Activated CD4-positive, alpha-beta T cell treated with anti-CD3 and anti-CD28 coated beads, Interleukin-2, amount 10 ng/mL, durations not matched to agents 24 days and 14 days (primary cell): ENCODE measurements around the gene TMEM51. TPM values are rescaled to one million over a fixed set of nuclear protein-coding genes. Genes with fewer than 3 reads are reported as not detected.

Source experiments
- DNase-seq: peaks from one replicate; pipeline ENCODE4 v3.0.0; 2022
- H3K27ac Mint-ChIP-seq: one replicate; pipeline ENCODE4 v1.8.0; 2022; ENCODE audit warnings: mild to moderate bottlenecking, mixed read lengths
- H3K27me3 Mint-ChIP-seq: one replicate; pipeline ENCODE4 v1.8.0; 2022; ENCODE audit warnings: mixed read lengths
- H3K36me3 Mint-ChIP-seq: one replicate; pipeline ENCODE4 v1.8.0; 2022; ENCODE audit warnings: low read depth, mild to moderate bottlenecking, mixed read lengths
- H3K4me1 Mint-ChIP-seq: one replicate; pipeline ENCODE4 v1.8.0; 2021; ENCODE audit warnings: mixed read lengths
- H3K4me3 Mint-ChIP-seq: one replicate; pipeline ENCODE4 v1.8.0; 2022; ENCODE audit warnings: mild to moderate bottlenecking, moderate library complexity, mixed read lengths
- H3K9me3 Mint-ChIP-seq: one replicate; pipeline ENCODE4 v1.8.0; 2021; ENCODE audit warnings: mixed read lengths
- intact Hi-C: fragments of 100-400 bp; cut with micrococcal nuclease; formaldehyde crosslinking; loops from one replicate; pipeline ENCODE4 v1.15.1; 2023
- total RNA-seq: library from RNA; stranded (reverse); gene quantifications from 2 replicates; pipeline ENCODE4 v1.2.3, GENCODE V29; 2022

The TMEM51 gene
- total RNA-seq, 1 donor from 2014 or later: 0.14 TPM

DNA sequence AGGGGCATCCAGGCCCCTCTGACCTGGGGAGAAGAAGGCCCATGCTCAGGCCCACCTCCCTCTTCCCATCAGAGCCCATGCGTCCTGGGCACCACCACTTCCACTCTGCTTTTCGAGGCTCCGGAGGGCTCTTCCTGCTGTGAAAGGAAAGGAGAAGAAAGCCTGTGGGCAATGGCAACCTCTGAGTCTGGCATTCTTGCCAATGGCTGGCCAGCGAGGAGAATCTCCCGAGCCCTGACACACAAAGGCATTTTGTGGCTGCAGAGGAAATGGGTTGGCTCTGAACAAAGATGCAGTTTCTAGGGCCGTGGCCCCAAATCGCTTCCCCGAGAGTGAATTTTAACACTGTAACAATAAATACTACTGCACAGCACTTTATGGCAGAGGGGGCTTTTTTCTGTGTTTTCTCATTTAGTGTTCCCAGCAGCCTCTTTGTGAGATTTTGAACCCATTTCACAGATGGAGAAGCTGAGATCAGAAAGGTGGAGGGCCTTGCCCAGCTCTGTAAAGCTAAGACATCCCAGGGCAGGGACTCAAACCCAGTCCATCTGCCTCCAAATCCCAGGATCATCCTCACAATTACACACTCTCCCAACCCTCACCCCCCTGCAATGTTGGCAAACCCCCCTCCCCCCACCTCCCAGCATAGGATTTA, 35.7 kb upstream of the TMEM51 start:
- H3K27ac Mint-ChIP-seq: no peak overlapping the region
- no peak overlapping the region for H3K4me3 Mint-ChIP-seq
- DNase-seq: no peak
- intact Hi-C loops: no loop called here
- no peaks in the 10 kb centered on the region for H3K4me1 Mint-ChIP-seq
- H3K36me3 Mint-ChIP-seq: no peaks in the 10 kb centered on the region
- no peaks in the 10 kb centered on the region for H3K9me3 Mint-ChIP-seq
- peaks cover 2% of the 10 kb centered on the region for H3K27me3 Mint-ChIP-seq

DNA sequence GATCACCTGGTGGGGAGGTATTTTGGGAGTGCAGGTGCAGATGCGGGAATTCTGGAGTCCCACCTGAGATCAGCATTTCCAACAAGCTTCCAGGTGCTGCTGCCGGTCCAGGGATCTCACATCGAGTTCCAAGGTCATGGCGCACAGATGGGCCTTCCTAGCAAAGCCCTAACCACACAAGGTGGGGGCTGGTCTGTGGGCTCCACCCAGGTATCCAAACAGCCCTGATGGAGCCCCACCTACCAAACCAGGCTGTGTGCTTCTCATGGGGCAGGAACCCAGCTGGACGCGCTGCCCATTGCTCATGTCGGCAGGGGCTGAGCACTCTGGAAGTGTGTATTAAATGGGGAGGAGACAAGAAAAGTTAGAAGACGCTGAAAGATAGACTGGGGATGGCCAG, 35.0 kb upstream of the TMEM51 start:
- H3K9me3 Mint-ChIP-seq: no peaks in the 10 kb centered on the region
- H3K36me3 Mint-ChIP-seq: no peaks in the 10 kb centered on the region
- peaks cover 2% of the 10 kb centered on the region for H3K27me3 Mint-ChIP-seq
- H3K27ac Mint-ChIP-seq: no peak overlapping the region
- intact Hi-C loops: no loop called here
- no peaks in the 10 kb centered on the region for H3K4me1 Mint-ChIP-seq
- no peak for DNase-seq
- H3K4me3 Mint-ChIP-seq: no peak overlapping the region

DNA sequence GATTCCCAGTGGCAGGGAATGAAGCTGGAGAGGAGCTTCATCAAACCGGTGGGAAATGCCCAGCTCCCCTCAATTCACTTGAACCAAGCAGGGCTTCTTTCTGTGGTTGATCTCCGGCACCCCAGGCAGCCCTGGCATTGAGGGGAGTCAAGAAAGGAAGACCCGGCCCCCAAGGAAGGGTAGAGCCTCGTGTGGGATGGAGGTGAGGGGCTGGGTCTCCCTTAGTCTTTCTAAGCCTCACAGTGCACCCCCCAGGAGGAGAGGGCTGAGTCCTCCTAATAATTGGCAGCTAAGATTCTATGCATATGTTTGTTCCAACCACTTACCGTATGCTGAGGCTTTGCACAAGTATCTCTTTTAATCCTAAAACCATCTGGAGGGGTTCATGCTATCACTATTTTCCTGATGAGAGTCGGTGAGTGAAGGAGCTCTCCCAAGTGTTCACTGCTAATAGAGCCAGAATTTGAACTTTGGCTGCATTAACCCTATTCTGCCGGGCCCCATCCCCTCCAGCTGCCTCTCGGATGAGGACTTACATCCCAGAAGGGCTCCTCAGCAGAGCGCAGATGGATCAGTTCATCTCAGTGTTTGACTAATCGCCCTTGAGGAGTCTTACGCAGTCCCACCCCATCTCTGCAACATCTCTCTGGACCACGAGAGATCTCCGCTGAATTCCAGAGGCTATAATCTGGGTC, 33.1 kb upstream of the TMEM51 start:
- H3K27me3 Mint-ChIP-seq: peaks cover 2% of the 10 kb centered on the region
- intact Hi-C loops: loop anchor here (10.0 kb wide), 1 partner anchor 314 kb away; the partner anchor contains the start of gene CTRC
- no peak for DNase-seq
- H3K9me3 Mint-ChIP-seq: no peaks in the 10 kb centered on the region
- H3K4me3 Mint-ChIP-seq: no peak overlapping the region
- H3K36me3 Mint-ChIP-seq: no peaks in the 10 kb centered on the region
- H3K27ac Mint-ChIP-seq: no peak overlapping the region
- H3K4me1 Mint-ChIP-seq: no peaks in the 10 kb centered on the region

DNA sequence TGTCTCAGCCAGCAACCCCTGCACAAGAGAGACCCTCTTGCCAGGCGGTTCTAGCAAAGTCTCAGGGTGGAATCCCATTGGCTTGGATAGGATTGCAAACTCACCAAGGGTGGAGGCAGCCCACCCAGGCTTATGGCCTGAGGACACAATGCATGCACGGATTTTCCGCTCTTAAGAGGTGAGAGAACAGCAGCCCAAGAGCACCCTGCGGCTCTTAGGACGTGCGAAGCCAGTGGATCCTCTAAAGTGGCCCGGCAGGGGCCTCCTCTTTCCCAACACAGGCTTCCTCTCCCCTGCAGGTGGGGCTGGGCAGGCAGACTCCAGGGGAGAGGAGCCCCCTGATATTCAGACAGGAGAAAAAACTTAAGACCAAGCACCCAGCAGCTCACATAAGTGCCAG, 31.2 kb upstream of the TMEM51 start:
- no peak overlapping the region for H3K27ac Mint-ChIP-seq
- peaks cover 2% of the 10 kb centered on the region for H3K27me3 Mint-ChIP-seq
- no peak for DNase-seq
- no peaks in the 10 kb centered on the region for H3K9me3 Mint-ChIP-seq
- H3K4me1 Mint-ChIP-seq: no peaks in the 10 kb centered on the region
- intact Hi-C loops: loop anchor here (10.0 kb wide), 1 partner anchor 312 kb away; the partner anchor contains the start of gene CTRC
- H3K36me3 Mint-ChIP-seq: no peaks in the 10 kb centered on the region
- no peak overlapping the region for H3K4me3 Mint-ChIP-seq

DNA sequence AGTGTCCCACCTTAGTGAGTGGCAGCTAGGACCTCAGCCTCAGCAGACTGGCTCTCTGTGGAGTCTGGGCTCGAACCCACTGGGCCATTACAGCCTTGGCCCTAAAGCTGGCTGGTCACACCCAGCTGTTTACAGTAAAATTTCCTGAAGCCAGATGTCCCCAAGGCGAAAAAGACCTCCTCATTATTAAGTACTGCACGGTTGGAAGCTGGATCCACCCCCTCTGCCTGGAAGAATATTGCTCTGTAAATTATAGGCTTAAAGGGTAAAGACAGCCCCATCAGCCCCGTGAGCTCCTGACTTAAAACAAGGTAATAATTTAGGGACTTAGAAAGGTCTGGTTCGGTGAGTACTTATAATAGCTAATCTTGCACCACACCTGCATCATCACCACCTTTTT, 30.3 kb upstream of the TMEM51 start:
- no peaks in the 10 kb centered on the region for H3K36me3 Mint-ChIP-seq
- H3K4me1 Mint-ChIP-seq: no peaks in the 10 kb centered on the region
- no peaks in the 10 kb centered on the region for H3K9me3 Mint-ChIP-seq
- H3K4me3 Mint-ChIP-seq: no peak overlapping the region
- DNase-seq: no peak
- intact Hi-C loops: loop anchor here (10.0 kb wide), 1 partner anchor 312 kb away; the partner anchor contains the start of gene CTRC
- peaks cover 4% of the 10 kb centered on the region for H3K27me3 Mint-ChIP-seq
- H3K27ac Mint-ChIP-seq: no peak overlapping the region

DNA sequence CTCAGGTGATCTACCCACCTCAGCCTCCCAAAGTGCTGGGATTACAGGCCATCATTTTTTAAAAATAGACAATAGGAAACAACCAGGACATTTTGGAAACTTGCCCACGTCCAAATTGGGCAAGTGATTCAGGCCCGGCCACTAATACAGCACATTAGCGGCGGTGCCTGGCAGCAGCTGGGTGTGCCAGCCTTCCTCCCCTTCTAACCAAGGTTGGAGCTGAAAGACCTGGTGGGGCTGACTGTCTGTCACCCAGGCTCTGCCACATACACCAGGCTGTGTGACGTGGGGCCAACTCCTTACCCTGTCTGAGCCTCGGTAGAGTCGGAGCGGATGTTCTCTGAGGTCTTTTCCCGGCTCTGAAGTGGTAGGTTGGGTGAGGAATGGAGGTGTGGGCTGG, 29.6 kb upstream of the TMEM51 start:
- no peaks in the 10 kb centered on the region for H3K9me3 Mint-ChIP-seq
- no peak for DNase-seq
- H3K27me3 Mint-ChIP-seq: peaks cover 4% of the 10 kb centered on the region
- H3K36me3 Mint-ChIP-seq: no peaks in the 10 kb centered on the region
- H3K4me3 Mint-ChIP-seq: no peak overlapping the region
- intact Hi-C loops: loop anchor here (10.0 kb wide), 1 partner anchor 311 kb away; the partner anchor contains the start of gene CTRC
- no peaks in the 10 kb centered on the region for H3K4me1 Mint-ChIP-seq
- H3K27ac Mint-ChIP-seq: no peak overlapping the region

DNA sequence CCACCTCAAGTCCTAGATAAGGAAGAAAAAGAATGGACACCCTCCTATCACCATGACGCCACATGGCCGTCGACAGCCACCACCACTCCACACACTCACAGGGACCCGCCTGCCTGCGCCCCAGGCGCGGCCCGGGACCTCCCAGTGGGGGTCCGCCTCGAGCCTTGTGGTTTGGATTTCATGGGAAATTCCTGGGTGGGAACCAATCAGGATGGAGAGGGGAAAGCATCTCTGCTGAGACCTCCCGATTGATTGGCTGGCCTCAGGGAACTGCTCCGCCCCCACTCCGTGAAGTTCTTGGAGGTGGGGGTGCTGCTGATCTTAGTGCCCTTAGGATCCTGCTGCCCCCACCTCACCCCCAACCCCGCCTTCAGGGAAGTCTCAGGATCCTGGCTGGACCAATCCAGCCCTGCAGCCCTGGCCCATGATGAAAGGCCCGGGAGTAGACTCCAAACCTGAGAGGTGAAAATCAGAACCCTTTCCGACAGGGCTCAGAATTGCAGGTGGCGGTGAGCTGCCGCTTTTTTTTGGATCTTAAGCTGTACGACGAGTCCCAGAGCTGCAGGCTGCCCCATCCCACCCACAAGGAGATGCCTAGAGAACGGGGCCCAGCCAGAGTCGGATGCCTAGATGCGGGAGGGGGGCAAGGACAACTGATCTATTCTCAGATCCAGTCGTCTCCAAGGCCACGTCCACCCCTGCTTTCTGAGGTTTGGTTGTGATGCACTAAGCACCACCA, 29.0 kb upstream of the TMEM51 start:
- H3K36me3 Mint-ChIP-seq: no peaks in the 10 kb centered on the region
- no peaks in the 10 kb centered on the region for H3K4me1 Mint-ChIP-seq
- H3K4me3 Mint-ChIP-seq: no peak overlapping the region
- no peak for DNase-seq
- no peak overlapping the region for H3K27ac Mint-ChIP-seq
- H3K27me3 Mint-ChIP-seq: peaks cover 4% of the 10 kb centered on the region
- H3K9me3 Mint-ChIP-seq: no peaks in the 10 kb centered on the region
- intact Hi-C loops: loop anchor here (10.0 kb wide), 1 partner anchor 310 kb away; the partner anchor contains the start of gene CTRC

DNA sequence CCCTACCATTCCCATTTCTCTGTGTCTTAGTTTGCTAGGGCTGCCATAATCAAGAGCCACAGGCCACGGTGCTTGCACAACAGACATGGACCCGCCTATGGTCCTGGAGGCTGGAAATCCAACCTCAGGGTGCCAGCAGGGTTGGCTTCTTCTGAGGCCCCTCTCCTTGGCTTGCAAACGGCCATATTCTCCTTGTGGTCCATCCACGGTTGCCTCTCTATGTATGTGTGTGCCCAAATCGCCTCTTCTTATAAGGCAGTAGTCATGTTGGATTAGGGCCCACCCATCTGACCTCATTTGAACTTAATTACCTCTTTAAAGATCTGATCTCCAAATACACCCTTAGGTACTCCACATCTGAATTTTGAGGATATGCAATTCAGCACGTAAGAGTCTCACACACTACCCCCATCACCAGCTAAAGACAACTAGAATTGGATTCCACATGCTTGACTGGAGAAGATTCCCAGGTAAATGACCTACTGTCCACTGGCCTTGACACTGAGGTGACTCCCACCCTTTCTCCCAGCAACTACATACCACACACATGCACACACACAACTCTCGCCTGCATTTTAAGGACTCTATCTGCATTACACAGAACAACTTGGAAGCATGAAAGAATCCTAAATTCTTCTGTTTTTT, 28.3 kb upstream of the TMEM51 start:
- no peak overlapping the region for H3K4me3 Mint-ChIP-seq
- intact Hi-C loops: loop anchor here (10.0 kb wide), 1 partner anchor 310 kb away; the partner anchor contains the start of gene CTRC
- no peaks in the 10 kb centered on the region for H3K9me3 Mint-ChIP-seq
- H3K27ac Mint-ChIP-seq: no peak overlapping the region
- H3K36me3 Mint-ChIP-seq: no peaks in the 10 kb centered on the region
- no peak for DNase-seq
- H3K4me1 Mint-ChIP-seq: no peaks in the 10 kb centered on the region
- peaks cover 8% of the 10 kb centered on the region for H3K27me3 Mint-ChIP-seq

DNA sequence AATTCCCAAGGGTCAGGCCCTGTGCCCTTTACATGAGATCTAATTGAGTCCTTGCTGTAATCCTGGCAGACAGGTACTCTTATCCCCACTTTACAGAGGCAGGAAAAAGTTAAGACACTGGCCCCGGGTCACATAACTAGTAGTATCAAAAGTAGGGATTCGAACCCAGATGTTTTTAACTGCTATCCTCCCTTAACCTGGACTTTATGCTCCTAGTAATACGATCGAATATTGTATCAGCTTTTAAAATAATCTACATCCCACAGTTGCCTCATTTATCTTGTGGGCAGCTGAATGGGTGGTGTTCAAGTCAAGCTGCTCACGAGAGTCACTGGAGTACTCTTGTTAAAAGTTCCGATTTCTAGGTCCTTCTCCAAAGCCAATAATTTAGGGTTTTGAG, 25.5 kb upstream of the TMEM51 start:
- intact Hi-C loops: loop anchor here (1.0 to 10.0 kb wide), 3 partner anchors 144 to 307 kb away; partner anchors contain the start of gene CTRC
- no peaks in the 10 kb centered on the region for H3K36me3 Mint-ChIP-seq
- H3K27ac Mint-ChIP-seq: no peak overlapping the region
- no peaks in the 10 kb centered on the region for H3K4me1 Mint-ChIP-seq
- peaks cover 23% of the 10 kb centered on the region for H3K27me3 Mint-ChIP-seq
- no peaks in the 10 kb centered on the region for H3K9me3 Mint-ChIP-seq
- DNase-seq: no peak
- H3K4me3 Mint-ChIP-seq: no peak overlapping the region

DNA sequence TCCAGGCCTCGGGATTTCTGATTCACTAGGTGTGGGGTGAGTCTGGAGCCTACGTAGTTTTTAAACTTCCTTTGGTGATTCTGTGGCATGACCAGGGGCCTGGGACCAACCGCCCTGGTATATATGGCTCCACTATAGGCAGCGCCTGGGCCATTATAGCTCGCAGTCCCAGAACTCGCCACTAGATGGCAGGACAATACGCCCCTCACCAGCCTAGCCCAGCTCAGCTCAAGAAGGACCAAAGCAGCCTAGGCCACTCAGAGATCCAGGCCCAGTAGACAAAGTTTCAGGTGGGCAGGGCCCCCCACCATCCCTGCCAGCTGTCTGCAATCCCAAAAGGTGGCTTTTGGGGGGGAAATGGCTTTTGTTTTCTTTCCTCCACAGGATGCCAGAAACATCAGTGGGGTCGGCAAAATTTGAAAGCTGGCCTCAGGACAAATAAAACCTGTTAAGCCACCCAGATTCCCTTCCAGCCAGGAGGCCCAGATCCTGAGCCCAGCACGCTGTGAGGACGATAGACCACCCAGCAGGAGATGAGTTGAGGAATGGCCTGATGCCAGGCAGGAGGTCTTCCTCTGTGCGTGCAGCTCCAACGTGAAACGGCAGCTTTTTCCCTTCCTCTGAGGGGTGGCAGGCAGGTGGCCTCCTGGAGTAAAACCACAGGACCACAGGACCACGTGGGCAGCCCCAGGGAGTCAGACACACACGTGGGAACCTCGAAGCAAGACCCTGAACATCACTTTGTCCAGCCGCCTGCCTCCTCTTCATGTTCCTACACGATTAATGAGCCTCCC, 24.8 kb upstream of the TMEM51 start:
- no peak overlapping the region for H3K27ac Mint-ChIP-seq
- H3K36me3 Mint-ChIP-seq: no peaks in the 10 kb centered on the region
- no peaks in the 10 kb centered on the region for H3K9me3 Mint-ChIP-seq
- intact Hi-C loops: loop anchor here (1.0 to 10.0 kb wide), 3 partner anchors 144 to 306 kb away; partner anchors contain the start of gene CTRC
- H3K4me3 Mint-ChIP-seq: no peak overlapping the region
- peaks cover 26% of the 10 kb centered on the region for H3K27me3 Mint-ChIP-seq
- DNase-seq: peak; percentile 92
- no peaks in the 10 kb centered on the region for H3K4me1 Mint-ChIP-seq

DNA sequence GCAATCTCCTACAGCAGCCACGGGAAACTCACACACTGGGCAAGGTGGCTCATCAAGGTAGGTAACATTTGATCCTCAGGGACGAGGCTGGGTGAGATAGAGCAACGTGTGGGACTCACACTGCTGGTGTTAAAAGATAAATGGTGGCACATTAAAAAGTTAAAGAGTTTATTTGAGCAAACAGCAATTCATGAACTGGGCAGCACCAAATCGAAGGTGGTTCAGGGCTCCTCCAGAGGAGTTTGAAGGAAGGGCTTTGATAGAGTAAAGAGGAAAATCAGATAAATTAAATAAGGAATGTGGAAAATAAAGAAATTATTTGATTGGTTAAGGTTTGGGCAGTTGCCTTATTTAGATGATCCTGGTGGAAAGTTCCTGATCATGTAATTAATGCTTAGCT, 23.6 kb upstream of the TMEM51 start:
- Mint-ChIP-seq H3K36me3 (no peaks in the 10 kb centered on the region), H3K4me3 (no peak overlapping the region), H3K9me3 (no peaks in the 10 kb centered on the region), H3K4me1 (no peaks in the 10 kb centered on the region), H3K27ac (no peak overlapping the region), H3K27me3 (peaks cover 36% of the 10 kb centered on the region)
- intact Hi-C loops: loop anchor here (10.0 kb wide), 1 partner anchor 305 kb away; the partner anchor contains the start of gene CTRC
- no peak for DNase-seq

DNA sequence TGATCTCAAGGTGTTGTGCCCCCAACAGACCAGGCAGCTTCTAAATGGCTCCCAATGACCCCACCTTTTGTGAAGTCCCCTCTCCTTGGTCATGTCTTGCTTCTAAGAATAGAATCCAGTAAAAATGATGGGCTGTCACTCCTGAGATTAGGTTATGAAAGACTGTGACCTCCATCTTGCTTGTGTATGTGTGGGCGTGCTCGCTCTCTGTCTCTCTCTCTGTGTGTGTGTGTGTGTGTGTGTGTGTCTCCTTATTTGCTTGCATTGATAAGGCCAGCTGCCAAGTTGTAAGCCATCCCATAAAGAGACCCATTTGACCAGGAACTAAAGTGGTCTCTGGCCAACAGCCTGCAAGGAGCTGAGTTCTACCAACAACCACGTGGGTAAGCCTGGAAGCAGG, 22.9 kb upstream of the TMEM51 start:
- Mint-ChIP-seq H3K4me1 (no peaks in the 10 kb centered on the region), H3K9me3 (no peaks in the 10 kb centered on the region), H3K36me3 (no peaks in the 10 kb centered on the region), H3K4me3 (no peak overlapping the region), H3K27ac (no peak overlapping the region), H3K27me3 (peaks cover 36% of the 10 kb centered on the region)
- intact Hi-C loops: no loop called here
- no peak for DNase-seq

DNA sequence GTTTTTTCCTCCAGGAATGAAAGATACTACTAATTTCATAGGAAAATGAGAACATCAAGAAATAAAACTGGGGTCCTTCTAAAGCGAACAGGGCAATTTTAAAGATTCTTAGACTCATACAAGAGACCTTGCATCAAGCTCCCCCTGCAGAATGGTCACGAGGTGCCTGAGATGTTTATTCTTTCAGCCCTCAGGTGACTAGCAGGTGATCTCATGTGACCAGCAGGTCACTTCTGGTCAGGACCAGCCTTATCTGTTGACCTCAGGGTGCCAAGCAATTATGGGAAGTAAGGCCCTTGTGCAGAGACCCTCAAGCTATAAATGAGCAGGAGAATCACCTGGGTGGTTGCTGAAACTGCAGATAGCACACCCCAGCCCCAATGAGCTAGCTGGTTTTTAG, 20.6 kb upstream of the TMEM51 start:
- DNase-seq: no peak
- no peak overlapping the region for H3K27ac Mint-ChIP-seq

More for the DNA sequence above, 20.6 kb upstream of the TMEM51 start:
- intact Hi-C loops: no loop called here
- no peaks in the 10 kb centered on the region for H3K9me3 Mint-ChIP-seq
- H3K4me1 Mint-ChIP-seq: peaks cover 4% of the 10 kb centered on the region
- H3K27me3 Mint-ChIP-seq: peaks cover 52% of the 10 kb centered on the region
- H3K36me3 Mint-ChIP-seq: no peaks in the 10 kb centered on the region
- H3K4me3 Mint-ChIP-seq: no peak overlapping the region
